HepG2 (cell line): Measurements from ENCODE around the gene BRIP1.

Experiments used
- CTCF ChIP-seq: sonication (generic); formaldehyde crosslinking; IDR thresholded peaks from 2 replicates; pipeline ENCODE4 v1.5.0; 2020; ENCODE audit warnings: mild to moderate bottlenecking, missing genetic modification reagents, moderate library complexity
- JUN ChIP-seq: sonication (generic); formaldehyde crosslinking; IDR thresholded peaks from 2 replicates; pipeline ENCODE4 v1.4.0; 2020; ENCODE audit warnings: mild to moderate bottlenecking, missing genetic modification reagents
- PATZ1 ChIP-seq: sonication (generic); formaldehyde crosslinking; IDR thresholded peaks from 2 replicates; pipeline ENCODE4 v1.4.0; 2020; ENCODE audit warnings: missing genetic modification reagents
- POLR2A ChIP-seq, 2 experiments: IDR thresholded peaks; 2 replicates each; pipeline ENCODE4 v1.6.1; 2011; ENCODE audit warnings: low read depth in 2 of 2, low read length in 2 of 2, mild to moderate bottlenecking in 1 of 2, moderate library complexity in 1 of 2; ENCODE audit not compliant: insufficient read depth in 1 of 2
- PRDM15 ChIP-seq: sonication (generic); formaldehyde crosslinking; IDR thresholded peaks from 2 replicates; pipeline ENCODE4 v1.4.0; 2020; ENCODE audit warnings: missing genetic modification reagents
- RBFOX2 ChIP-seq: fragments of 200-400 bp; formaldehyde crosslinking; IDR thresholded peaks from 2 replicates; pipeline ENCODE4 v1.6.1; 2017; ENCODE audit warnings: low read depth, mild to moderate bottlenecking, low read length
- RFX5 ChIP-seq: IDR thresholded peaks from 2 replicates; pipeline ENCODE4 v1.6.1; 2011; ENCODE audit warnings: low read depth, low read length, improper control_type of control experiment
- ZNF546 ChIP-seq: sonication (generic); formaldehyde crosslinking; conservative IDR thresholded peaks from 2 replicates; pipeline ENCODE4 v1.8.1; 2023; ENCODE audit warnings: mild to moderate bottlenecking, missing genetic modification reagents

- TF ChIP-seq POLR2A (IDR thresholded peaks at IDR 0.05; ENCODE audit: insufficient read depth in 1 of 2, low read depth in 2 of 2, low read length in 2 of 2): no peak
- no peak for TF ChIP-seq CTCF (CRISPR knock-in tag)
- TF ChIP-seq PATZ1: no peak
- no peak for TF ChIP-seq JUN
- TF ChIP-seq PRDM15: no peak
- no peak for TF ChIP-seq ZNF546 (CRISPR knock-in tag)
- TF ChIP-seq RBFOX2: no peak
- TF ChIP-seq RFX5: no peak
These were observed 218.2 kb downstream of the BRIP1 start for GRCh38 chr17:61644800-61645774.
